GM19328 (cell line): ENCODE data around the gene UBE2I.

Source experiments
- ATAC-seq: cut with Tn5 transposase; IDR thresholded peaks from one replicate; pipeline ENCODE4 v1.9.1; 2021; ENCODE audit warnings: mild to moderate bottlenecking, moderate library complexity; ENCODE audit not compliant: unreplicated experiment

UBE2I gene

GRCh38 chr16:1341495-1342420 is 32.3 kb downstream of the UBE2I start:
- ATAC-seq: no peak

- peak; percentile 92 for ATAC-seq
Measured at GRCh38 chr16:1342526-1343427, 33.3 kb downstream of the UBE2I start.

GRCh38 chr16:1343428-1344242 is 34.2 kb downstream of the UBE2I start:
- ATAC-seq: no peak

GRCh38 chr16:1344499-1344898 is 35.1 kb downstream of the UBE2I start:
- ATAC-seq: no peak

DNA sequence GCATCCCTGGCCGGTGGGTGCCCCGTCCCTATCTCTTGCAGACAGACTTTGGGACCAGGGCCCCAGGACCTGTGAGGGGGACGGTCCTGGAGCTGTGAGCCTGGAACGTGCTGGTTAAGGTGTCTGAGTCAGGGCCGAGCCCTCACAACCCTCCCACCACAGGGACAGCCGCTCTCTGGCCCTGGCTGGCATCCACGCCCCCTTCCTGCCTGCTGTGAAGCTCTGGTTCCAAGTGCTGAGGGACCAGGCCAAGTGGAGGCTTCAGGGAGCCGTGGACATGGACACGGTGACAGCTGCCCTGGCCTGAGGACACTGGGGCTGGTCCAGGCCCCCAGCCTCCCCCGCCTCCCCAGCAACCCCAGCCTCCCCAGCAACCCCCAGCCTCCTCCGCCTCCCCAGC is 35.7 kb downstream of the UBE2I start:
- no peak for ATAC-seq

- ATAC-seq: no peak
Measured at GRCh38 chr16:1345651-1346421, 36.4 kb downstream of the UBE2I start.

DNA sequence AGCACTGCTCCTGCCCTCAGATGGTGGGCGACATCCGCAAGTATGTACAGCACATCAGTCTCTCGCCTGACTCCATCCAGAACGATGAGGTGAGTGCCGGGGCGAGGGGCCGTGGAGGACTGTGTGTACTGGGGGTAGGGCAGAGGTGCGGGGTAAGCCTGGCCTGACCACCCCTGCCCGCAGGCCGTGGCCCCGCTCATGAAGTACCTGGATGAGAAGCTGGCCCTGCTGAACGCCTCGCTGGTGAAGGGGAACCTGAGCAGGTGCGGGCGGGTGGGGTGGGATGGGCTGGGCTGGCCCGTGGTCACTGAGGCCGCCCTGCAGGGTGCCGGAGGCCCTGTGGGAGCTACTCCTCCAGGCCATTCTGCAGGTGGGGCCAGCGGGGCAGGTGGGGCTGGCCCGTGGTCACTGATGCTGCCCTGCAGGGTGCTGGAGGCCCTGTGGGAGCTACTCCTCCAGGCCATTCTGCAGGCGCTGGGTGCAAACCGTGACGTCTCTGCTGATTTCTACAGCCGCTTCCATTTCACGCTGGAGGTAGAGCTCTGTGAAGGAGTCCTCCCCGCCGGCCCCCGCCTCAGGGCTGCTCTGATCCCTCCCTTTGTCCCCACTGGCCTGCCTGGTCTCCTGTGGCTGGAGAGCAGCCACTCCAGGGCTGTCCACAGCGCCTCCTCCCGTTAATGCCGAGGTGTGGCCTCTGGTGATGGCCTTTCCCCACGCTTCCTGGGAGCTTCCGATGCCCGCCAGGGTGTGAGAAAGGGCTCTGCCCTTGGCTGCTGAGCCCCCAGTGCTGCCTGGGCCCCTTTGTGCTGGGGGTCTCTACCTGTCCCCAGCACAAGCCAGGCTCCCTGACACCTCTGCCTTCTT is 37.2 kb downstream of the UBE2I start:
- ATAC-seq: no peak

GRCh38 chr16:1347286-1347855 is 37.9 kb downstream of the UBE2I start:
- no peak for ATAC-seq

- no peak for ATAC-seq
Measured at GRCh38 chr16:1347962-1348361, 38.5 kb downstream of the UBE2I start.

- ATAC-seq: no peak
Measured at GRCh38 chr16:1348441-1348840, 39.0 kb downstream of the UBE2I start.

GRCh38 chr16:1348926-1349325 is 39.5 kb downstream of the UBE2I start:
- no peak for ATAC-seq

- ATAC-seq: no peak
Measured at GRCh38 chr16:1349351-1349750, 39.9 kb downstream of the UBE2I start.

- no peak for ATAC-seq
Measured at GRCh38 chr16:1349951-1350350, 40.5 kb downstream of the UBE2I start.

GRCh38 chr16:1350691-1351090 is 41.3 kb downstream of the UBE2I start:
- no peak for ATAC-seq

DNA sequence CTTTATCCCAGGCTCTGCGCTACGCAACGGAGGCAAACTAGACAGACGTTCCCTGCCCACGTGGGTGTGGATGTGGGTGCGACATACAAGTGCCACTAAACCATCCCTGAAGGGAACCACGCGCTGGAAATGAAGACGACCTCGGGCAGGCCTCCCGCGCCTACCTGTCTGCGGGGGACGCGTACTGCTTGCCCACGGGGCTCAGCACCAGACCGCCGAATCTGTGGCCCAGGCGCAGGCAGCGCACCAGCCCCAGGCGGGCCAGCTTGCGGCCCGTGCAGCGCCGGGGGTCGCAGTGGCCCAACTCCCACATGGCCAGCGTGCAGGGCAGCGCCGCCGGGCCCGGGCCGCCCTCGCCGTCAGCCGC is 41.8 kb downstream of the UBE2I start:
- ATAC-seq: no peak

GRCh38 chr16:1351582-1352362 is 42.3 kb downstream of the UBE2I start, which contains the start of the genes GNPTG and TSR3:
TSS of gene GNPTG (plus strand) at chr16:1351931. CDS start at chr16:1351966, 35 bp downstream.
TSS of gene TSR3 (minus strand) at chr16:1351878. CDS start at chr16:1351804, 74 bp downstream.
- peak; percentile 68 for ATAC-seq

- ATAC-seq: no peak
Measured at GRCh38 chr16:1354815-1355540, 45.5 kb downstream of the UBE2I start.
